ENCODE results near the gene SEZ6L.

SEZ6L gene

GRCh38 chr22:26226538-26227297, 57.5 kb downstream of the SEZ6L start:
- no peak for TF ChIP-seq CTCF (IDR thresholded peaks at IDR 0.05)
- Histone ChIP-seq H3K4me1 (ENCODE audit: control insufficient read depth in 1 of 2, insufficient read depth in 1 of 2, low read depth in 1 of 2, low read length in 1 of 2) (no peaks in the 10 kb centered on the region), H3K27me3 (peaks cover 10% of the 10 kb centered on the region), H3K9me3 (no peaks in the 10 kb centered on the region), H3K36me3 (no peaks in the 10 kb centered on the region), H3K27ac (no peak overlapping the region), H3K4me3 (ENCODE audit: low read depth in 1 of 2, low read length in 1 of 2) (no peak overlapping the region)

GRCh38 chr22:26229910-26230309, 60.6 kb downstream of the SEZ6L start:
- Histone ChIP-seq H3K27me3 (peaks cover 4% of the 10 kb centered on the region), H3K27ac (no peak overlapping the region), H3K4me3 (ENCODE audit: low read depth in 1 of 2, low read length in 1 of 2) (no peak overlapping the region), H3K36me3 (no peaks in the 10 kb centered on the region), H3K4me1 (ENCODE audit: control insufficient read depth in 1 of 2, insufficient read depth in 1 of 2, low read depth in 1 of 2, low read length in 1 of 2) (no peaks in the 10 kb centered on the region), H3K9me3 (no peaks in the 10 kb centered on the region)
- no peak for TF ChIP-seq CTCF (IDR thresholded peaks at IDR 0.05)

DNA sequence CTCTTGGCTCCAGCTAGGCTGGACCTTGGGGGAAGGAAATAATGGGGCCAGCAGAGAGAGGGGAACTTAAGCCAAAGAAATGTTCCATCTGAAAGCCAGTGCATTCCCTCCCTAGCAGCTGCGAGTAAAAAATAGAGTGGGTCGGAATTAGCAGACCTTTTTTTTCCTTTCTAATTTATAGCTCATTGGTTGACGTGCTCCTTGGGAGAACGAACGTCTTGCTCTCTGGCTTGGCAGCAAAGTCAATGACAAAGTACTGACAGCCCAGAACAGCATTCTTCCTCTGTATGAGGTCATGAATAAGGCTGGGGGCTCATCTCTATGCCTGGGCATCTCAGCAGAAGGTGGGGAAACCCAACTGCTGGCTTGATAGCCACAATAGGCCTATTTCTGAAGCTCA, 65.0 kb downstream of the SEZ6L start:
- Histone ChIP-seq H3K9me3 (no peaks in the 10 kb centered on the region), H3K27ac (no peak overlapping the region), H3K4me3 (ENCODE audit: low read depth in 1 of 2, low read length in 1 of 2) (no peak overlapping the region), H3K4me1 (ENCODE audit: control insufficient read depth in 1 of 2, insufficient read depth in 1 of 2, low read depth in 1 of 2, low read length in 1 of 2) (no peaks in the 10 kb centered on the region), H3K36me3 (no peaks in the 10 kb centered on the region), H3K27me3 (peaks cover 4% of the 10 kb centered on the region)
- no peak for TF ChIP-seq CTCF (IDR thresholded peaks at IDR 0.05)

- no peak for TF ChIP-seq CTCF (IDR thresholded peaks at IDR 0.05)
- Histone ChIP-seq H3K27ac (no peak overlapping the region), H3K4me1 (ENCODE audit: control insufficient read depth in 1 of 2, insufficient read depth in 1 of 2, low read depth in 1 of 2, low read length in 1 of 2) (no peaks in the 10 kb centered on the region), H3K4me3 (ENCODE audit: low read depth in 1 of 2, low read length in 1 of 2) (no peak overlapping the region), H3K27me3 (peaks cover 4% of the 10 kb centered on the region), H3K9me3 (no peaks in the 10 kb centered on the region), H3K36me3 (no peaks in the 10 kb centered on the region)
Observed at GRCh38 chr22:26235792-26236487, 66.7 kb downstream of the SEZ6L start.

- no peak for TF ChIP-seq CTCF (IDR thresholded peaks at IDR 0.05)
- Histone ChIP-seq H3K9me3 (no peaks in the 10 kb centered on the region), H3K4me1 (ENCODE audit: control insufficient read depth in 1 of 2, insufficient read depth in 1 of 2, low read depth in 1 of 2, low read length in 1 of 2) (no peaks in the 10 kb centered on the region), H3K27ac (no peak overlapping the region), H3K27me3 (peaks cover 4% of the 10 kb centered on the region), H3K4me3 (ENCODE audit: low read depth in 1 of 2, low read length in 1 of 2) (no peak overlapping the region), H3K36me3 (no peaks in the 10 kb centered on the region)
Observed at GRCh38 chr22:26236991-26237390, 67.7 kb downstream of the SEZ6L start.

Data from neutrophil (primary cell).